K562 (cell line): Measurements from ENCODE around the gene BOD1L1. TPM values are rescaled to one million over a fixed set of nuclear protein-coding genes. Genes with fewer than 3 reads are reported as not detected.

ENCODE experiments used
- BRF1 ChIP-seq: IDR thresholded peaks from 3 replicates; pipeline ENCODE4 v1.6.1; 2011; ENCODE audit warnings: borderline replicate concordance, mild to moderate bottlenecking; ENCODE audit not compliant: insufficient read length; ENCODE audit errors: extremely low read depth
- CBX5 ChIP-seq: IDR thresholded peaks from 2 replicates; pipeline ENCODE4 v1.6.1; 2014; ENCODE audit warnings: low read depth, borderline replicate concordance
- CTCFL ChIP-seq: IDR thresholded peaks from 2 replicates; pipeline ENCODE4 v1.6.1; 2011; ENCODE audit warnings: borderline replicate concordance, low read depth, mild to moderate bottlenecking, moderate library complexity, low read length; ENCODE audit not compliant: insufficient read depth, poor library complexity, severe bottlenecking
- FOXJ2 ChIP-seq: fragments of 200-800 bp; sonication (Bioruptor generic); IDR thresholded peaks from 2 replicates; pipeline ENCODE4 v1.6.1; 2016; ENCODE audit warnings: missing genetic modification characterization, missing compliant biosample characterization
- GABPA ChIP-seq: fragments of 200-800 bp; sonication (Bioruptor generic); conservative IDR thresholded peaks from 2 replicates; pipeline ENCODE4 v1.6.1; 2016; ENCODE audit warnings: low read depth, missing genetic modification characterization, missing compliant biosample characterization
- HDAC8 ChIP-seq: fragments of 450-650 bp; IDR thresholded peaks from 2 replicates; pipeline ENCODE4 v1.6.1; 2016; ENCODE audit warnings: mild to moderate bottlenecking, missing genetic modification characterization, moderate library complexity, missing compliant biosample characterization
- HNRNPH1 ChIP-seq: fragments of 200-400 bp; formaldehyde crosslinking; optimal IDR thresholded peaks from 2 replicates; pipeline ENCODE3; 2017; ENCODE audit warnings: low read depth, mild to moderate bottlenecking, low read length, moderate library complexity
- KAT8 ChIP-seq: fragments of 450-650 bp; IDR thresholded peaks from 2 replicates; pipeline ENCODE4 v1.6.1; 2016; ENCODE audit warnings: low read depth, mild to moderate bottlenecking
- KLF16 ChIP-seq: IDR thresholded peaks from 2 replicates; pipeline ENCODE4 v1.6.1; 2016; ENCODE audit warnings: antibody characterized with exemption
- MAZ ChIP-seq, 2 experiments: fragments of 450-650 bp in 1 of 2; sonication (generic) in 1 of 2; formaldehyde crosslinking; IDR thresholded peaks in 1 of 2; conservative IDR thresholded peaks in 1 of 2; 2 replicates each; pipeline versions ENCODE4 v1.4.0 to v1.5.0; 2020; ENCODE audit warnings: mild to moderate bottlenecking in 1 of 2, missing genetic modification reagents in 1 of 2
- NBN ChIP-seq: fragments of 450-650 bp; IDR thresholded peaks from 2 replicates; pipeline ENCODE4 v1.6.1; 2016; ENCODE audit warnings: low read depth, mild to moderate bottlenecking
- ZNF79 ChIP-seq: fragments of 250-450 bp; sonication (Bioruptor Pico); IDR thresholded peaks from 2 replicates; pipeline ENCODE4 v1.4.0; 2020; ENCODE audit warnings: low read depth, mild to moderate bottlenecking, moderate library complexity
- polyA plus RNA-seq, 8 experiments: library from polyadenylated mRNA; depleted of rRNA in 4 of 8; stranded (reverse) in 5 of 8; unstranded in 3 of 8; fragments of >200 nt; fragmentation: Nextera tagmentation in 2 of 8; fragmentation: Illumina TruSeq in 1 of 8; extraction: Ambion mirVana in 2 of 8; extraction: Trizol in 1 of 8; gene quantifications; 2 replicates each; pipeline versions ENCODE4 v1.2.1 to v1.2.3, GENCODE V29; 2011 to 2014; ENCODE audit warnings: inconsistent platforms in 1 of 8, missing spikeins in 1 of 8
- total RNA-seq, 7 experiments: library from RNA; depleted of rRNA in 6 of 7; stranded (reverse); fragments of >200 nt in 6 of 7; fragmentation: Illumina TruSeq in 2 of 7; extraction: Trizol in 2 of 7; gene quantifications; 2 replicates each; pipeline versions ENCODE4 v1.2.1 to v1.2.3, GENCODE V29; 2011 to 2021; ENCODE audit warnings: low replicate concordance in 1 of 7
- TF ChIP-seq, protein P1 (sequence below): fragments of 250-450 bp; sonication (Bioruptor Pico); IDR thresholded peaks from 2 replicates; pipeline ENCODE4 v1.4.0; 2020; ENCODE audit warnings: mild to moderate bottlenecking, moderate library complexity, borderline replicate concordance
- TF ChIP-seq, protein P2 (sequence below): sonication (generic); formaldehyde crosslinking; IDR thresholded peaks from 2 replicates; pipeline ENCODE4 v1.8.0; 2022; ENCODE audit warnings: mild to moderate bottlenecking, missing genetic modification reagents
- TF ChIP-seq, protein P3 (sequence below), 2 experiments: fragments of 450-650 bp in 1 of 2; IDR thresholded peaks; 2 replicates each; pipeline ENCODE4 v1.6.1; 2011 to 2017; ENCODE audit warnings: low read depth in 2 of 2, antibody characterized with exemption in 1 of 2, borderline replicate concordance in 1 of 2, low read length in 1 of 2, mild to moderate bottlenecking in 1 of 2, mixed read lengths in 1 of 2; ENCODE audit not compliant: control insufficient read depth in 1 of 2

The BOD1L1 gene
- total and polyA plus RNA-seq, 9 of the 15 experiments (the other 6 are each of a cell fraction or from before 2014, with no cell fraction given): 4.8 to 23.2 (median 17.7) TPM

- TF ChIP-seq CTCFL: peak; percentile 43
- no peak for TF ChIP-seq HNRNPH1
- TF ChIP-seq, protein P1, sequence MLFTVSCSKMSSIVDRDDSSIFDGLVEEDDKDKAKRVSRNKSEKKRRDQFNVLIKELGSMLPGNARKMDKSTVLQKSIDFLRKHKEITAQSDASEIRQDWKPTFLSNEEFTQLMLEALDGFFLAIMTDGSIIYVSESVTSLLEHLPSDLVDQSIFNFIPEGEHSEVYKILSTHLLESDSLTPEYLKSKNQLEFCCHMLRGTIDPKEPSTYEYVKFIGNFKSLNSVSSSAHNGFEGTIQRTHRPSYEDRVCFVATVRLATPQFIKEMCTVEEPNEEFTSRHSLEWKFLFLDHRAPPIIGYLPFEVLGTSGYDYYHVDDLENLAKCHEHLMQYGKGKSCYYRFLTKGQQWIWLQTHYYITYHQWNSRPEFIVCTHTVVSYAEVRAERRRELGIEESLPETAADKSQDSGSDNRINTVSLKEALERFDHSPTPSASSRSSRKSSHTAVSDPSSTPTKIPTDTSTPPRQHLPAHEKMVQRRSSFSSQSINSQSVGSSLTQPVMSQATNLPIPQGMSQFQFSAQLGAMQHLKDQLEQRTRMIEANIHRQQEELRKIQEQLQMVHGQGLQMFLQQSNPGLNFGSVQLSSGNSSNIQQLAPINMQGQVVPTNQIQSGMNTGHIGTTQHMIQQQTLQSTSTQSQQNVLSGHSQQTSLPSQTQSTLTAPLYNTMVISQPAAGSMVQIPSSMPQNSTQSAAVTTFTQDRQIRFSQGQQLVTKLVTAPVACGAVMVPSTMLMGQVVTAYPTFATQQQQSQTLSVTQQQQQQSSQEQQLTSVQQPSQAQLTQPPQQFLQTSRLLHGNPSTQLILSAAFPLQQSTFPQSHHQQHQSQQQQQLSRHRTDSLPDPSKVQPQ (CRISPR knock-in tag): no peak
- TF ChIP-seq ZNF79: no peak
- TF ChIP-seq KLF16: 0 out of 2 replicates have a peak, but pooled peaks have one; percentile 26
- 0 out of 2 replicates have a peak, but pooled peaks have one; percentile 4 for TF ChIP-seq CBX5
- TF ChIP-seq GABPA (tag): peak; percentile 38; the same call in 1 of the 2 replicates
- TF ChIP-seq, protein P2, sequence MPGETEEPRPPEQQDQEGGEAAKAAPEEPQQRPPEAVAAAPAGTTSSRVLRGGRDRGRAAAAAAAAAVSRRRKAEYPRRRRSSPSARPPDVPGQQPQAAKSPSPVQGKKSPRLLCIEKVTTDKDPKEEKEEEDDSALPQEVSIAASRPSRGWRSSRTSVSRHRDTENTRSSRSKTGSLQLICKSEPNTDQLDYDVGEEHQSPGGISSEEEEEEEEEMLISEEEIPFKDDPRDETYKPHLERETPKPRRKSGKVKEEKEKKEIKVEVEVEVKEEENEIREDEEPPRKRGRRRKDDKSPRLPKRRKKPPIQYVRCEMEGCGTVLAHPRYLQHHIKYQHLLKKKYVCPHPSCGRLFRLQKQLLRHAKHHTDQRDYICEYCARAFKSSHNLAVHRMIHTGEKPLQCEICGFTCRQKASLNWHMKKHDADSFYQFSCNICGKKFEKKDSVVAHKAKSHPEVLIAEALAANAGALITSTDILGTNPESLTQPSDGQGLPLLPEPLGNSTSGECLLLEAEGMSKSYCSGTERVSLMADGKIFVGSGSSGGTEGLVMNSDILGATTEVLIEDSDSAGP (CRISPR knock-in tag): peak; percentile 90
- no peak for TF ChIP-seq HDAC8 (tag)
- TF ChIP-seq, protein P3, sequence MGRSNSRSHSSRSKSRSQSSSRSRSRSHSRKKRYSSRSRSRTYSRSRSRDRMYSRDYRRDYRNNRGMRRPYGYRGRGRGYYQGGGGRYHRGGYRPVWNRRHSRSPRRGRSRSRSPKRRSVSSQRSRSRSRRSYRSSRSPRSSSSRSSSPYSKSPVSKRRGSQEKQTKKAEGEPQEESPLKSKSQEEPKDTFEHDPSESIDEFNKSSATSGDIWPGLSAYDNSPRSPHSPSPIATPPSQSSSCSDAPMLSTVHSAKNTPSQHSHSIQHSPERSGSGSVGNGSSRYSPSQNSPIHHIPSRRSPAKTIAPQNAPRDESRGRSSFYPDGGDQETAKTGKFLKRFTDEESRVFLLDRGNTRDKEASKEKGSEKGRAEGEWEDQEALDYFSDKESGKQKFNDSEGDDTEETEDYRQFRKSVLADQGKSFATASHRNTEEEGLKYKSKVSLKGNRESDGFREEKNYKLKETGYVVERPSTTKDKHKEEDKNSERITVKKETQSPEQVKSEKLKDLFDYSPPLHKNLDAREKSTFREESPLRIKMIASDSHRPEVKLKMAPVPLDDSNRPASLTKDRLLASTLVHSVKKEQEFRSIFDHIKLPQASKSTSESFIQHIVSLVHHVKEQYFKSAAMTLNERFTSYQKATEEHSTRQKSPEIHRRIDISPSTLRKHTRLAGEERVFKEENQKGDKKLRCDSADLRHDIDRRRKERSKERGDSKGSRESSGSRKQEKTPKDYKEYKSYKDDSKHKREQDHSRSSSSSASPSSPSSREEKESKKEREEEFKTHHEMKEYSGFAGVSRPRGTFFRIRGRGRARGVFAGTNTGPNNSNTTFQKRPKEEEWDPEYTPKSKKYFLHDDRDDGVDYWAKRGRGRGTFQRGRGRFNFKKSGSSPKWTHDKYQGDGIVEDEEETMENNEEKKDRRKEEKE (IDR thresholded peaks at IDR 0.05; ENCODE audit: borderline replicate concordance in 1 of 2, control insufficient read depth in 1 of 2, low read depth in 2 of 2, low read length in 1 of 2): no peak
- no peak for TF ChIP-seq KAT8
- TF ChIP-seq BRF1: no peak
- peak in 1 of 2 experiments; percentile 64; a peak in 1 of 4 replicates for TF ChIP-seq MAZ (CRISPR knock-in tag; conservative IDR thresholded peaks at IDR 0.05 in 1 of 2, IDR thresholded peaks at IDR 0.05 in 1 of 2)
- no peak for TF ChIP-seq FOXJ2
- no peak for TF ChIP-seq NBN
Measured at GRCh38 chr4:13654162-13654797, 26.8 kb upstream of the BOD1L1 start (continued).
